Choroid plexus epithelial cell (primary cell): ENCODE results near the gene MRPL52.
"Not testable (repeated sequence)": the region's sequence is repeated elsewhere in the genome, so short reads cannot be mapped to it uniquely, and the experiment has no call there.

Experiments
- DNase-seq: peaks from one replicate; pipeline ENCODE4 v3.0.0-alpha.2; 2010; ENCODE audit warnings: low read depth
- H3K4me3 ChIP-seq: 2 replicates; pipeline ENCODE4 v1.5.1; 2011; ENCODE audit warnings: low read depth, mild to moderate bottlenecking, control low read depth, low read length, moderate library complexity
- CTCF ChIP-seq: conservative IDR thresholded peaks from 2 replicates; pipeline ENCODE4 v1.5.1; 2011; ENCODE audit warnings: low read depth, mild to moderate bottlenecking, control low read depth, inconsistent platforms, low read length, moderate library complexity

The MRPL52 gene

GRCh38 chr14:22852599-22852939 is 22.9 kb downstream of the MRPL52 start:
- no peak for DNase-seq
- H3K4me3 ChIP-seq, result no peak overlapping the region
- no peak for TF ChIP-seq CTCF

- peak; percentile 91 for DNase-seq
- peak; percentile 90 for TF ChIP-seq CTCF
- H3K4me3 ChIP-seq, result peak overlapping the region; percentile 57
These were observed 23.5 kb downstream of the MRPL52 start for GRCh38 chr14:22852940-22853767.

- H3K4me3 ChIP-seq, DNase-seq: not testable (repeated sequence)
These were observed 24.6 kb downstream of the MRPL52 start for GRCh38 chr14:22854296-22854695.

GRCh38 chr14:22854963-22855724 is 25.5 kb downstream of the MRPL52 start:
- TF ChIP-seq CTCF, result no peak
- no peak overlapping the region for H3K4me3 ChIP-seq
- DNase-seq, result no peak

GRCh38 chr14:22856428-22856827 is 26.7 kb downstream of the MRPL52 start:
- TF ChIP-seq CTCF, result no peak
- no peak for DNase-seq
- H3K4me3 ChIP-seq, result no peak overlapping the region

- DNase-seq, H3K4me3 ChIP-seq: not testable (repeated sequence)
These were observed 30.7 kb downstream of the MRPL52 start for GRCh38 chr14:22860377-22860776.

- TF ChIP-seq CTCF, result no peak
- H3K4me3 ChIP-seq, result no peak overlapping the region
- no peak for DNase-seq
These were observed 32.0 kb downstream of the MRPL52 start for GRCh38 chr14:22861651-22862050.

GRCh38 chr14:22864979-22865378 is 35.3 kb downstream of the MRPL52 start:
- no peak overlapping the region for H3K4me3 ChIP-seq
- no peak for TF ChIP-seq CTCF
- no peak for DNase-seq
